DOHH2 (cell line): ENCODE data around the gene LYPD4.
"Not testable (repeated sequence)": the region's sequence is repeated elsewhere in the genome, so short reads cannot be mapped to it uniquely, and the experiment has no call there.

Experiments
- H3F3A ChIP-seq: fragments of 200-600 bp; sonication (generic), shearing (Covaris generic); 2 replicates; pipeline ENCODE4 v1.6.0; 2016; ENCODE audit warnings: antibody characterized with exemption, mild to moderate bottlenecking; ENCODE audit not compliant: control insufficient read depth, insufficient read depth
- H3K27ac ChIP-seq: fragments of 200-600 bp; sonication (generic); 2 replicates; pipeline ENCODE4 v1.5.1; 2014; ENCODE audit warnings: low read depth, mild to moderate bottlenecking, low read length, moderate library complexity
- H3K27me3 ChIP-seq: fragments of 200-600 bp; sonication (generic); 2 replicates; pipeline ENCODE4 v1.6.1; 2014; ENCODE audit warnings: mild to moderate bottlenecking, low read length, mixed read lengths; ENCODE audit not compliant: control insufficient read depth
- H3K36me3 ChIP-seq: fragments of 200-600 bp; sonication (generic); 2 replicates; pipeline ENCODE4 v1.6.1; 2014; ENCODE audit warnings: mild to moderate bottlenecking, low read length, moderate library complexity, mixed read lengths; ENCODE audit not compliant: control insufficient read depth
- H3K4me1 ChIP-seq: fragments of 200-600 bp; sonication (generic); 2 replicates; pipeline ENCODE4 v1.6.1; 2014; ENCODE audit warnings: mild to moderate bottlenecking, low read length, mixed read lengths; ENCODE audit not compliant: control insufficient read depth
- H3K4me2 ChIP-seq: fragments of 200-600 bp; sonication (generic); 2 replicates; pipeline ENCODE4 v1.6.0; 2014; ENCODE audit warnings: mild to moderate bottlenecking, low read length, moderate library complexity
- H3K4me3 ChIP-seq: fragments of 200-600 bp; sonication (generic); 2 replicates; pipeline ENCODE4 v1.5.1; 2014; ENCODE audit warnings: mild to moderate bottlenecking, low read length, mixed read lengths
- H3K79me2 ChIP-seq: fragments of 200-600 bp; sonication (generic); 2 replicates; pipeline ENCODE4 v1.6.1; 2014; ENCODE audit warnings: mild to moderate bottlenecking, low read length, mixed read lengths; ENCODE audit not compliant: control insufficient read depth
- H3K9me2 ChIP-seq: fragments of 200-600 bp; sonication (generic); replicated peaks from 2 replicates; pipeline ENCODE4 v1.6.1; 2014; ENCODE audit warnings: mild to moderate bottlenecking, low read length, mixed read lengths; ENCODE audit not compliant: control insufficient read depth
- H3K9me3 ChIP-seq: fragments of 200-600 bp; sonication (generic); 2 replicates; pipeline ENCODE4 v1.6.1; 2014; ENCODE audit warnings: antibody characterized with exemption, low read length, mixed read lengths; ENCODE audit not compliant: control insufficient read depth, insufficient read depth
- H4K20me1 ChIP-seq: fragments of 200-600 bp; sonication (generic); 2 replicates; pipeline ENCODE4 v1.6.0; 2014; ENCODE audit warnings: low read depth, mild to moderate bottlenecking, antibody characterized with exemption, low read length, moderate library complexity; ENCODE audit not compliant: control insufficient read depth, insufficient read depth
- CTCF ChIP-seq: fragments of 200-600 bp; sonication (generic); IDR thresholded peaks from one replicate; pipeline ENCODE4 v1.5.1; 2014; ENCODE audit warnings: antibody characterized with exemption, mild to moderate bottlenecking, low read depth, low read length; ENCODE audit not compliant: poor library complexity, severe bottlenecking
- EZH2phosphoT487 ChIP-seq: fragments of 200-600 bp; sonication (generic); IDR thresholded peaks from 2 replicates; pipeline ENCODE4 v1.6.1; 2017; ENCODE audit warnings: borderline replicate concordance, mild to moderate bottlenecking, antibody characterized with exemption, low read length, moderate library complexity, mixed read lengths

The LYPD4 gene

GRCh38 chr19:41795031-41795461 lies 49.4 kb downstream of the LYPD4 start:
- Histone ChIP-seq H3K4me1 (no peaks in the 10 kb centered on the region), H3F3A (no peaks in the 10 kb centered on the region), H3K9me2 (no peaks in the 10 kb centered on the region), H3K27me3 (peaks cover 18% of the 10 kb centered on the region), H3K79me2 (no peaks in the 10 kb centered on the region), H3K9me3 (no peaks in the 10 kb centered on the region), H3K4me2 (no peak overlapping the region), H3K4me3 (no peak overlapping the region), H3K36me3 (no peaks in the 10 kb centered on the region), H4K20me1 (no peaks in the 10 kb centered on the region), H3K27ac (no peak overlapping the region)
- peak; percentile 88 for TF ChIP-seq CTCF
- no peak for TF ChIP-seq EZH2phosphoT487

- Histone ChIP-seq H3K4me1 (no peaks in the 10 kb centered on the region), H3K27me3 (peaks cover 18% of the 10 kb centered on the region), H3K9me2 (no peaks in the 10 kb centered on the region), H3K4me3 (no peak overlapping the region), H3K79me2 (no peaks in the 10 kb centered on the region), H3K36me3 (no peaks in the 10 kb centered on the region), H3K9me3 (no peaks in the 10 kb centered on the region), H3K27ac (no peak overlapping the region), H4K20me1 (no peaks in the 10 kb centered on the region), H3K4me2 (no peak overlapping the region), H3F3A (no peaks in the 10 kb centered on the region)
- no peak for TF ChIP-seq EZH2phosphoT487
- TF ChIP-seq CTCF = no peak
Measured at GRCh38 chr19:41793414-41793727, 51.1 kb downstream of the LYPD4 start.

- no peaks in the 10 kb centered on the region for H3K9me3 ChIP-seq
- no peak for TF ChIP-seq EZH2phosphoT487
- peak; percentile 87 for TF ChIP-seq CTCF
- no peak overlapping the region for H3K4me3 ChIP-seq
- H3K4me1 ChIP-seq = no peaks in the 10 kb centered on the region
- no peaks in the 10 kb centered on the region for H3K9me2 ChIP-seq
- no peaks in the 10 kb centered on the region for H4K20me1 ChIP-seq
- H3K36me3 ChIP-seq = no peaks in the 10 kb centered on the region
- H3K4me2 ChIP-seq = no peak overlapping the region
- H3K79me2 ChIP-seq = no peaks in the 10 kb centered on the region
- H3F3A ChIP-seq = no peaks in the 10 kb centered on the region
- H3K27ac ChIP-seq = no peak overlapping the region
- H3K27me3 ChIP-seq = peaks cover 18% of the 10 kb centered on the region
Measured at GRCh38 chr19:41792513-41793413, 51.7 kb downstream of the LYPD4 start.

GRCh38 chr19:41789053-41789452 lies 55.4 kb downstream of the LYPD4 start:
- H3K27me3 ChIP-seq = peaks cover 37% of the 10 kb centered on the region
- H3K27ac ChIP-seq, H3K9me2 ChIP-seq, H3K4me2 ChIP-seq, H3K79me2 ChIP-seq, H3F3A ChIP-seq, H3K36me3 ChIP-seq, H3K4me3 ChIP-seq, H3K9me3 ChIP-seq, H4K20me1 ChIP-seq: not testable (repeated sequence)
- peaks cover 11% of the 10 kb centered on the region; the same call in 1 of the 2 replicates for H3K4me1 ChIP-seq

- not testable (repeated sequence) for H3K9me2 ChIP-seq, H3K4me3 ChIP-seq, H3K36me3 ChIP-seq, H3K4me2 ChIP-seq, H3F3A ChIP-seq, H3K79me2 ChIP-seq, H3K9me3 ChIP-seq, H3K27ac ChIP-seq, H4K20me1 ChIP-seq
- H3K4me1 ChIP-seq = peaks cover 11% of the 10 kb centered on the region; the same call in 1 of the 2 replicates
- H3K27me3 ChIP-seq = peaks cover 40% of the 10 kb centered on the region
Measured at GRCh38 chr19:41788518-41788917, 56.0 kb downstream of the LYPD4 start.
